HG02884 (cell line): ENCODE results near the gene NOSTRIN.
"Not testable (repeated sequence)": the region's sequence is repeated elsewhere in the genome, so short reads cannot be mapped to it uniquely, and the experiment has no call there.

Source experiments
- ATAC-seq: cut with Tn5 transposase; IDR thresholded peaks from one replicate; pipeline ENCODE4 v1.9.1; 2021; ENCODE audit warnings: mild to moderate bottlenecking, moderate library complexity; ENCODE audit not compliant: unreplicated experiment

Gene NOSTRIN

DNA sequence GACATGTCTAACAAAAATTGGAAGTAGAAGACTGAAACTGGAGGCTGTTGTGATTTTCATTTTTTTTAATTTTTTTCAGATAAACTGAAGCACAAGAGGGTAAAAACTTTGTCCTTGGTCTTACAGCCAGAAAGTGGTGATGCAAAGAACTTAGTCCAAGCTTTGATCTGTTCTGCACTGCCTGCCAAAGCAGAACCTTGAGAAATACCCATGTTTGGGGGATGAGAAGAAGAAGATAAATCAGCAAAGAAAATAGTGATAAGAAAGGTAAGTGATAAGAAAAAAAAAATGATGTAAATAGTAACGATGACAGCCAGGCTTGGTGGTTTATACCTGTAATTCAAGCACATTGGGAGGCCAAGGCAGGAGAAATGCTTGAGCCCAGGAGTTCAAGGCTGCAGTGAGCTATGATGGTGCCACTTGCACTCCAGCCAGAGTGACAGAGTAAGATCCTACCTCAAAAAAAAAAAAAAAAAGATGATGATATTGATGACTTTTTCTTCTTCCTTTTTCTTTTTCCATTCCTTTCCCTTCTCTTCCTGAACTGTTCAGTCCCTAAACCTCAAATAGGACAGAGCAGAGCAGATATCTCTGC is 14.6 kb upstream of the NOSTRIN start:
- no peak for ATAC-seq

DNA sequence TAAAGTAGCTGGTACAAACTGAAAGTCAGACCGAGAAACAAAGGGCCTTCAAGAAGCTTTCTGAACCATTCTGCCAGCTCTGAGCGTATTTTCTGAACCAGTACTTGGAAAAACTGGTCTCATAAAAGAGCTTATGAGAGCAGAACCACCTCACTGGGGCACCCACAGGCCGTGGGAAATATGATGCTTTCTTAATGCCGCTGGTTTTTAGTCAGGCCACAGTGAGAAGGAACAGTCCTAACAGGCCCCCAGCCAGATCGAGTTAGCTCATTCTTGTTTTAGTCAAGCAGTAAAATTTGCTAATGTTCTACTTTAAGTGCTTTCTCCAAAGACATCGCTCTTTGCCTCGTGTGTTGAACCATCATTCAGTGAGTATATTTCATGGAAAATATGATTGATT is 12.7 kb upstream of the NOSTRIN start:
- no peak for ATAC-seq

DNA sequence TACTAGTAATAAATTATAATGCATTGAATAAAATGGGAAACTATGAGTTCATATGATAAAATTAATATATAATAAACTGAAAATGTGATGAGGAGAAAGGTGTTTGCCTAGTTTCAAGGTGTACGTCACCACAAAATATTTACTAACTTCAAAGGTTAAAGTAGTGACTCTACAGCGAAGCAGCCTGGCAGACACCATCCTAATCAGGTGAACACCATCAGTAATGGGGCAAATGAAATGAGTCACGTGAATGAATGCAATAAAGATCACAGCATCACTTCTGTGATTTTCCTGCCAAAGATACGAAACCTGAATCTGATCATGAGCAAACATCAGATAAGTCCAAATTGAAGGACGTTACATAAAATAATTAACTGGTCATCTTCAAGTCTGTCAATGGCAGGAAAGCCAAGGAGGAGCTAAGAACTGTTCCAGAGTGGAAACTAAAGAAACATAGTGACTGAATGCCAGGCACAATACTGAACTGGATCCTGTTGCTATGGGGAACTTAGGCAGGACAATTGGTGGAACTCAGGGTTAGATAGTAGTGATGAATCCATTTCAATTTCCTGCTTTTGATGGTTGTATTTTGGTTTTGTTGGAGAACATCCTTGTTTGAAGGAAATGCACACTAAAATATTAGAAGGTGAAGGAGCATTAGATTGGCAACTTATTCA is 12.1 kb upstream of the NOSTRIN start:
- no peak for ATAC-seq

DNA sequence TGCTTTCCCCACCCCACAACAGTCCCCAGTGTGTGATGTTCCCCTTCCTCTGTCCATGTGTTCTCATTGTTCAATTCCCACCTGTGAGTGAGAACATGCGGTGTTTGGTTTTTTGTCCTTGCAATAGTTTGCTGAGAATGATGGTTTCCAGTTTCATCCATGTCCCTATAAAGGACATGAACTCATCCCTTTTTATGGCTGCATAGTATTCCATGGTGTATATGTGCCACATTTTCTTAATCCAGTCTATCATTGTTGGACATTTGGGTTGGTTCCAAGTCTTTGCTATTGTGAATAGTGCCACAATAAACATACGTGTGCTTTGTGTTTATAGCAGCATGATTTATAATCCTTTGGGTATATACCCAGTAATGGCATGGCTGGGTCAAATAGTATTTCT is 11.3 kb upstream of the NOSTRIN start:
- ATAC-seq = not testable (repeated sequence)

DNA sequence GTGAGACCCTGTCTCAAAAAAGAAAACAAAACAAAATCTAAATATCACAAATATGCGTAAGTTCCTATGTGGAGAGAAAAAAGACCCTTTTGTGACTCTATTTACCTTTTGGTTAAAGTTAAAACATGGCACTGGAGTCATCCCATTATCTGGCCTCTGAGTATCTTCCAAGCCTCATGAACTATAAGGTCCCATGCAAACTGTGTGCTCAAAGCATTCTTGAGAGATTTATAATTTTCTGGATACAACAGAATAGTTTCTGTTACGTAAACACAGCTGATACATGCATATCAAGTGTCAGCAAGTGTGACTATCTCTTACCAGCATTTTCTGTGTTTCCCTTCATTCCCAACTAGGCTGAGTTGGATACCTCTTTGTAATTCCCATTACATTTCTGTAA is 8.8 kb upstream of the NOSTRIN start:
- ATAC-seq = no peak

DNA sequence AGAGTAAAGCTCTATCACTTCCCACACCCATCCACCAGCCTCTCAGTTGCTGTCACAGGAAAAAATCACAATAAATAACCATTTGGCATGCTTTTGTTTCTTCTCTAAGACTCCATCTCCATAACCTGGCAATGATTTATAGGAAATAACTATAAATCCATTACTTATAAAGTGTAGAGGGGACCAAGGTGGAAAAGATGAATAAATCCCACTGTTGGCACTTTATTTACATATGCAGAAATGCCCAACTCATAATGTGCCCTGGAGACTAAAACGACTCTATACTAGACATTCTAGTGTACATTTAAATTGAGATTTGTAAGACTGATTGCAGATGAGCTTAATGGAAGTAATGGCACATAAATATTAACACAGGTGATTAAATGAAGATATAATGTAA is 7.5 kb upstream of the NOSTRIN start:
- no peak for ATAC-seq

DNA sequence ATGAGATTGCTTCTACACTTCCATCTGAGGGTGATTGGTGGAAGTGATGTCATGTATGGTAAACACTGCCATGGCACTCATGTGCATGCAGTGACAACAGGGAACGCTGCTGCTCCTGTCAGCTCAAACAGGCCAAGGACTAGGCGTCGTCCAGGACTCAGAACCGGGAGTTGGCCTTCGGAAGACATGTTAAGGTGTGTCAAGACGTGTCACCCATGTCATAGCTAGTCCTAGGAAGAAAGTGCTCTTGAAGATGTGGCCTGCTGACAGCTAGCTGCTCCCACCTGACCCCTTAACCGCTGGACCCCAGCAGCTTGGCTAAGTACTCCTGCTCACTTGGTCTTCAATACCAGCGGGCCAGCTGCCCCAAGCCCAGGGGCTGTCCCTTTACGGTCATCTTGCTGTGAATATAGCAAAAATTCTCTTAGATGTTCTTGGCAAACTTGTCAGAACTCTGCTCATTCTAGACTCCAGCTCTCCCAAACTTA is 6.3 kb upstream of the NOSTRIN start:
- no peak for ATAC-seq

DNA sequence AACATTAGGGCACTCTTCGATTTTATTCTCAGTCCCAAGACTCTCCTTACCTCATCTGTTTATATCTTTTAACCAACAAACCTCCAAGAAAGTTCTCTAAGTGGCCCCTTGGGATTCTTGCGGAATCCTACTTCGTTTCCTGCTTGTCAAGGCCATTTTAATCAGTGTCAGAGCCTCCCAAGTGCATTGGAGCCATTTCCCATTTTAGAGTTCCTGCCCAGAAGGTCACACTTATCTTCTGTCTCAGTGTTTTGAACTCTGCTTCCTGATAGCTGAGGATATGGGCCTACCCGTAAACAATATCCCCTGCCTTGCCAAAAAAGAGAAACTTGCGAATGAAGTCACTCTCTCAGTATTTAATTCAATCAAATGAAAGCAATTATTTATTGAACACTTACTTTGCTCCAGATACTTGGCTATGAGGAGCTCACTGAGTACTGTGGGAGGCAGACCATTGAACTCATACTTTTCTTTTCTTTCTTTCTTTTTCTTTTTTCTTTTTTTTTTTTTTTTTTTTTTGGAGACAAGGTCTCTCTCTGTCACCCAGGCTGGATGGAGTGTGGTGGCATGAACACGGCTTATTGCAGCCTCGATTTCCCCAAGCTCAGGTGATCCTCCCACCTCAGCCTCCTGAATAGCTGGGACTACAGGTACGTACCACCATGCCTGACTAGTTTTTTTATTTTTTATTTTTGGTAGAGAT is 5.7 kb upstream of the NOSTRIN start:
- no peak for ATAC-seq

DNA sequence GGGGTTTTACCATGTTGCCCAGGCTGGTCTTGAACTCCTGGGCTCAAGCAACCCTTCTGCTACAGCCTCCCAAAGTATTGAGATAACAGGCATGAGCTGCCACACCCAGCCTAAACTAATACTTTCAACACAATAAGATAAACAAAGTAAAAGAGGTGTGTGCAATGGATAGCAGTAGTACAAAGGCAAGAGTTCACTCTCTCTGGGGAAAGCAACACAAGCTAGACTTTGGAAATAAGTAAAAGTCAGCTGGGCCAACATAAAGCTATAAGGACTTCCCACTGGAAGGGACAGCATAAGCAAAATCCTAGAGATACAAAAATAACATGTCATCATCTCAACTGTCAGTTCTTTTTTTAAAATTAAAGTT is 5.2 kb upstream of the NOSTRIN start:
- no peak for ATAC-seq

DNA sequence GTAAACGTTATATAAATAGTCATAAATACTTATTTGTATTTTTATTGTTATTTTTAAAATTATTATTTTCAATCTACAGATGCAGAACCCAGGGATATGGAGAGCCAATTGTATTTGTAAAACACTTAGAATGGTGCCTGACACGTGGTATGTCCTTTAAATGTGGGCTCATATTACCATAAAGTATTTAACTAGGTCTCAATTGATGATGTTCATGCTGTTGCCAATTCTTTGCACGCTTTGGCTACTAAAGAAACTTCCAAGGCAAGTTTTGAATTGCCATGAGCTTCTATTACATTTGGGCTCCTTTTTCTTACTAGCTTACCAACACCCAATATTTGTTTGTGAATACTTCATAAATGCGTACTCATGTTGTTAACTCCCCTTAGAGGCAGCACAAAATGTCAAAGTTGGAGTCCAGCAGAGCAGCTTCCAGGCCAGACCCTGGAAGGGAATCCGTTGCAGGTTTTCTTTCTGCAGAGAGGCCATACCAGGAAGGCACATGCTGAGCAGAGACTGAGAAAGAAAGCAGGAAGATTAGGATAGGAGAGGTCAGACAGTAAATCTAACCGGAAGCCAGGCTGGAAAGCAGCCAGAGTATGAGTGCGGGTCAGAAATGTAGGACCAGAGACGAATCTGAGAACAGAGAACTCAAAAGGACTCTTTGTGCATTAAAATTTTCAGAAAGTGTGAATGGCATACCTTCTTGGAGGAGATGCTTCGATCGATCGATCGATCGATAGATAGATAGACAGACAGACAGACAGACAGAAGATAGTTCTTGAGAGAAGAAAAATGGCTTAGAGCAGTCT is 4.2 kb upstream of the NOSTRIN start:
- no peak for ATAC-seq

DNA sequence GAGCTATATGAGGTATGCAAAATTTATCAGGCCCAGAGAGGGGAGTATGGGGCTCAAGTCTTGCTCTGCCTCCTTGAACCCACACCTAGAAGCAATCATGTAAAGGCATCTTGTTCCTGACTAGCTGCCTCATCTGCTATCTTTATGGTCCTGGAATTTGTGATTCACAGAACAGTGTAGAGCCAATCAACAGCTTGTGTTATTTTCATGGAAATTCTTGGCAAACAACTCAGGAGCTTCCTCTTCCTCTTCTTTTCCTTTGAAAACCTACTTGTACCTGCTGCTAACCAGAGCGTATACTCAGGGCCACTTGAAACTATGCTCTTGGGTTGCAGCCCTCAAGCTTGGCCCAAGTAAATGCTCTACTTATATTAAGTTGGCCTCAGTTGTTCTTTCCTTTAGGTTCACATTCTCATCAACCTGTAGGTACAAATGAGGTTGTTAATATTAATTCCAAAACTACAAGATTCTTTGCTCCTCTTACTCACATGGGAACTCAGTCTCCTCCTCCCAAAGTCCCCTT is 3.5 kb upstream of the NOSTRIN start:
- ATAC-seq = no peak

DNA sequence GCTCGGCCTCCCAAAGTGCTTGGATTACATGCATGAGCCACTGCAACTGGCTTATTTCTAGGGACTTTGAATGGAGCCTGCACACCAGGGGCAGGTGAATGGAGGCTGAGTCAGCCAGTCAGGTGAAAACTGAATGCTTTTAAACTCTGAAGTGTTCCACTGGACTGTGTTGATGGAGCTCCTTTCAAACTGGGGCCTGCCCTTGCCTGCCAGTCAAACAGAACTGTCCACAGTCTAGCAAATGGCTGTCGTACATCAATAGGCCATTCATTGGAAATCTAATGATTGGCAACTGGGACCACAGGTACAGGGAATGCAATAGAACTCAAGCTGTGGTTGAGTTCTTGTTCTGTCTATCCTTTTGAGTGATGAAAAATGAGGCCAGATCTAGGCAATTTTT is 966 bp upstream of the NOSTRIN start:
- ATAC-seq = no peak

DNA sequence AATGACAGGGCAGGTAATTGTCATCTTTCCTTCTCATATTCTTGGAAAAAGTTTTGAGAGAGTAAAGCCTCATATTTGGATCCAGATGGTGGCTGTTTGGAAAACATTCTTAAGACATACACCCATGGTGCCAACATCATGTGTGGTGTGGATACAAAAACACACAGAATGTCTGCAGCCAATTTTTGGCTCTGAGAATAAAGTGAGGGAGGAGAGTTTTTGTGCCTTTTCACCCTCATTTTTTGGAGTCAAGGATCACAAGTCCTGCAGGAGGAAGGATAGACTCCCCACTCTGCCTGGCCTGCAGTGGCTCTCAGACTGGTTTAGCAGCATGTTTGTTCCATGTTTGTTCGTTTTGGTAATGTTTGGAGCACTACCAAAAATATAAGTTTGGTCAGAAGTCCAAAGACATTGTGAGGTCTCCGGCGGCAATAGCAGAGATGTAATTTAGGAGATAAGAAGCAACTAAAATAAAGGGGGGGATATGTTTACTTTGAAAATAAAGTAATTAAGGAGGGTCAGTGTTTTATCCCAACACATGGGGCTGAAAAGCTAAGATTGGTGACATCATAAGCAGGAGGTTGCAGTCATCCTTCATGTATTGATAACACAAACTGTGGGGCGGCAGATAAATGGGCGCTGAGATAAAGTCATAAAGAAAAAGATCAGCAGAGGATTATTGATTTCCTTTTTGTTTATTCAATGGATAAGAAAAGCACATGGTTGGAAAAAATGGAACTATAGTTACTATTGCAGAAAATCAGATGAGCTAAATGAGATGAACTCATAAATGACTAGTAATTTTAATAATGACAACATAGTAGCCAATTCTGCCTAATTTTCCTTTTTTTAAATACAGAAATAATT is 655 bp downstream of the NOSTRIN start:
- ATAC-seq = no peak

DNA sequence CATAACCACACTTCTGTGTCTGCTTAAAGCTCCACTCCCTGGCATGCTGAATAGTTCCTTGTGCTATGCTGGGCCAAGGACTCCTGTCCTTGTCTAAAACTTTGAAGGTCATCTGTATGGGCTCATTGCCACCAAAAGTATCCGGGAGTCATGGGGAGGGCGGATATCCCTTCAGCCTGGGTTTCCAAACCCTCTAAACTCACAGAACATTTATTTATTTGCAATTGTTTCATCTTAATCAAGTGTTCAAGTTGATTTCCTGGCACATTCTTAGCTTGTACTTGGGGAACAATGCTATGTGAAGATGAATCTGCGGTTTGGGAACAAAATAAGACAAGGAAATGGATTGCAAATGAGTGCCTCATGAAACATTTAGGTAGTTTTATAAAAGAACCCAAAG is 1.8 kb downstream of the NOSTRIN start:
- ATAC-seq = no peak

DNA sequence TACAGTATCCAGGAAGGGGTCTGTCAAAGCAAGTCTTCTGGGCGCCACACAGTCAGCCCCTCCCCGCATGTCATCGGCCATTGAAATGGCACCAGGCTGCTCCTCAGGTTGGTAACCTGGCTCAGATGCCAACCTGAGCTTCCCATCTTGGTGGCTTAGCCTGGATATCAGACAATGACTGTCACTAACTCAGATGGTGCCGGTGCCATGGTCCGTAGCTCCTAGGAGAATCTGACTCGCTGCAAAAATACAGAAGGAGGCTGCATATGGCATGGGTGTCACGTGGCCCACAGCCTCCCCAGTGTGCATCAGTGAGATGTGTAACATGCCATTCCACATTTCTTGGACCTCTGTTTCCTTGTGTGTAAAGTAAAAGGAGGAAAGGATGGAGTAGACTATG is 3.2 kb downstream of the NOSTRIN start:
- no peak for ATAC-seq

DNA sequence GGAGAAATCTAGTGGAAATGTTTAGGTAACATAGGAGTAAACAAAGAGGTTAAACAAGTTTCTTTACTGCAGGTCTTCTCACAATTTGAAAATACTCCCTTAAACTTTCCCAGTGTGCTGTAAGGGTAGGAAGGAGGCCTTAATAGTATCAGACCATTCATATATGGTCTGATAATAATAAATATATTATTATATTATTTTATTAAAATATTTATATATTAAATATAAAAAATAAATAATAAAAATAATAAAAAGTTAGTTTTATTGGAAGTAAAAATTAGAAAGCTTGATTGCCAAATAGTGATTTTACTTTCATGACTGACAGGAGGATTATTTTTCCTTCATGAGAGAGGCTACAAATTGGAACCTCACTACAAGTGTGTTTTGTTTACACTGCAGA is 7.1 kb downstream of the NOSTRIN start:
- ATAC-seq = no peak

DNA sequence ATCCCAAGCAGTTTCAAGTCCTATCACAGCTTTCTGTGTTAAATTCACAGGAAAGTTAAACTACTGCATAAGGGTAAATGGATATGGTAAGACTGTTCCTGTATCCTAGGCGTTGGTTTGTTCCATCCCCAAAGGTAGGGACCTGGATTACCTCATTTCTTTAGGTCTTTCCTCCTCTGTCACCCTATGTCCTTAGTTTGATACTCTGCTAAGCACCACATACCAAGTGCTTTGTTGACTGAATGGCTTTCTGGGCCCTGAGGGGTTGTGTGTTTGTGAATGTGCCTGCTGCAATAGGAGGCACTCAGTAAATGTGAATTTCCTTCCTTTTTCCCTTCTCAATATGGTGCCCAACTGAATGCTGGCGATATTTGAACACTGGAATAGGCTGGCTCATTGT is 7.8 kb downstream of the NOSTRIN start:
- no peak for ATAC-seq

DNA sequence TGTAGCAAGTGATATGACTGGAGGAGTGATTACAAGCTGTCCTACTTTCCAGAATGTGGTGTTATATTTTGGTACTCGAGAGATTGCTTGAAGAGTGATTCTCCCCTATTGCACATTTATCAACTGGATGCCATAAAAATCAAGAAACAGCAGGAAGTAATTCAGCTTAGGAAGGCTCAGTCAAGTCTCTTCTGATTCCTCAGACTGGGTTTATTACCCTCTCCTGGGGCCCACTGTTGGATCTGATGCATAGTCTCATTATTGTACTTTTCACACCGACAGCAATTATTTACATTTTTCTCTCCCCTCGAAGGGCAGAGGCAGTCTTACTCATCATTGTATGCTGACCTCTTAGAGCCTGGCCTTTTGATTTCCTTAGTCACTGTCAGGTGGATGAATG is 9.3 kb downstream of the NOSTRIN start:
- no peak for ATAC-seq

DNA sequence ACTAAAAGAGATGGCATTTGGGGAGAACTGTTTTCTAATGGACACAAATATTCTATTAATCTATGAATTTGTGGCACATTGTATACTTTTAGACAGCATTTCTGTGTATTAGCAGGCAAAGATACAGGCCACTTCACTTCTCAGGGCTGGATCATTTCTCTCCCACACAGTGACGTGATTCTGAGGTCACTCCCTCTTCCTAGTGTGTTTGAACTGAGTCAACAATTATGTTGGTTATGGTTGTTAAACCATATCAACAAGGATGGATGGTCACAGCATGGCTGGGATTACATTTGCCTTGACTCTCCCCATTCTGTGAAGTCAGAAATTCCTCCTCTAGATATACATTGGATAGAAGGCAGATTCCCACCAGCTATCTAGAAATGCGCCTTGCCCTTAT is 11.6 kb downstream of the NOSTRIN start:
- ATAC-seq = no peak
